Neuron (in vitro differentiated cells): Measurements from ENCODE around the gene MCF2L.

Experiments used
- H2AFZ ChIP-seq: one replicate; pipeline ENCODE4 v1.6.1; 2013; ENCODE audit warnings: low read depth, mild to moderate bottlenecking, inconsistent platforms, low read length, moderate library complexity
- H3K27me3 ChIP-seq: one replicate; pipeline ENCODE4 v1.6.1; 2013; ENCODE audit warnings: low read length; ENCODE audit not compliant: insufficient read depth
- H3K36me3 ChIP-seq: one replicate; pipeline ENCODE4 v1.6.1; 2013; ENCODE audit warnings: low read length; ENCODE audit not compliant: insufficient read depth
- H3K4me1 ChIP-seq: one replicate; pipeline ENCODE4 v1.6.1; 2013; ENCODE audit warnings: low read length; ENCODE audit not compliant: insufficient read depth
- H3K4me3 ChIP-seq: 2 replicates; pipeline ENCODE4 v1.5.1; 2013; ENCODE audit warnings: mild to moderate bottlenecking, low read length, moderate library complexity
- H3K9me3 ChIP-seq: one replicate; pipeline ENCODE4 v1.6.1; 2013; ENCODE audit warnings: low read length

Gene MCF2L

DNA sequence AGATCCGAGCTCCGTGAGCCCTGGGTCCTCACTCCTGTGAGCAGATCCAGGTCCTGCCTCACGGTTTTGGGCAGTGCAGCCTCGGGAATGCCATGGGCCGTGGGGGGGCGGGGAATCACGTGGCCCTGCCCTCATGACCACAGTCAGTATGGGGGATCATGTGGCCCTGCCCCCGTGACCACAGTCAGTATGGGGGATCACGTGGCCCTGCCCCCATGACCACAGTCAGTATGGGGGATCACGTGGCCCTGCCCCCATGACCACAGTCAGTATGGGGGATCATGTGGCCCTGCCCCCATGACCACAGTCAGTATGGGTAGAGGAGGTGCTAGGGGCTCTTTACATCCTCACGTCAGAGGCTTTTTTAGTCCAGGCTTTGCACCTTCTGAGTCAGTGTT, 72.3 kb downstream of the MCF2L start:
- Histone ChIP-seq H3K4me1 (no peaks in the 10 kb centered on the region), H2AFZ (no peak overlapping the region), H3K36me3 (peaks cover 5% of the 10 kb centered on the region), H3K9me3 (no peaks in the 10 kb centered on the region), H3K4me3 (no peak overlapping the region), H3K27me3 (no peaks in the 10 kb centered on the region)

DNA sequence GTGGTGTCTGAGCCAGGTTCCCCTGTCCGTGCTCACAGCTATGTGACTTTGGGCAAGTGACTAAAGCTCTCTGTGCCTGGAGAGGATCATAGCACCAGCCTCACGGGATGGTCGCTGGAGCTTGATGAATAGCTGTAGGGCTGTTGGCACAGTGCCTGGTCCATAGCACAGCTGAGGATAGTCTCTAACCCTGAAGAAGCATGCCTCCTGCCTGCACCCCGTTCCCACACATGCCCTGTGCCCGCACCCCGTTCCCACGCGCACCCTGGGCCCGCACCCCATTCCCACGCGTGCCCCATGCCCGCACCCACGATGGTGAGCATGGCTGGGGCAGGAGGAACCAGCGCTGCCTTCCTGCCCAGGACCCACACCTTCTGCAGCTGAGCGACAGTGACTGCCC, 72.9 kb downstream of the MCF2L start:
- H3K4me3 ChIP-seq, result no peak overlapping the region
- H3K36me3 ChIP-seq, result peaks cover 5% of the 10 kb centered on the region
- H2AFZ ChIP-seq, result no peak overlapping the region
- H3K9me3 ChIP-seq, result no peaks in the 10 kb centered on the region
- no peaks in the 10 kb centered on the region for H3K27me3 ChIP-seq
- no peaks in the 10 kb centered on the region for H3K4me1 ChIP-seq

DNA sequence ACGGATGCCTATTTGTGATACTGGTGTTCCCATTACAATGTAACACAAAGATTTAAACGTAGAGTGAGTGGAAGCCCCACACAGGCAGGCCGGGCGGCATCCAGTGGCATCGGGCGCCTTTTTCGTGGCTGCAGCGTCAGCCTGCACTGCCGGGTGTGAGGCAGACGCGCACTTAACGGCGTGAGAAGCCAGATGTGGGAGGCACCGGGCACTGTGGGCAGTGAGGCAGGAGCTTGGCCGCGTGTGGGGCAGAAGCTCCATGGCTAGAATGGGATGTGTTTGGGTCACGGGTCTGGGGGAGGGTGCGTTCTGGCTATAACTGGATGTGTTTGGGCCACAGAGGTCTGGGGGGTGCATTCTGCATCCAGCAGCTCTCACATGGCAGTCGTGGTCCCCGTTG, 73.4 kb downstream of the MCF2L start:
- Histone ChIP-seq H3K36me3 (peaks cover 5% of the 10 kb centered on the region), H3K4me3 (no peak overlapping the region), H2AFZ (no peak overlapping the region), H3K4me1 (no peaks in the 10 kb centered on the region), H3K9me3 (no peaks in the 10 kb centered on the region), H3K27me3 (no peaks in the 10 kb centered on the region)

DNA sequence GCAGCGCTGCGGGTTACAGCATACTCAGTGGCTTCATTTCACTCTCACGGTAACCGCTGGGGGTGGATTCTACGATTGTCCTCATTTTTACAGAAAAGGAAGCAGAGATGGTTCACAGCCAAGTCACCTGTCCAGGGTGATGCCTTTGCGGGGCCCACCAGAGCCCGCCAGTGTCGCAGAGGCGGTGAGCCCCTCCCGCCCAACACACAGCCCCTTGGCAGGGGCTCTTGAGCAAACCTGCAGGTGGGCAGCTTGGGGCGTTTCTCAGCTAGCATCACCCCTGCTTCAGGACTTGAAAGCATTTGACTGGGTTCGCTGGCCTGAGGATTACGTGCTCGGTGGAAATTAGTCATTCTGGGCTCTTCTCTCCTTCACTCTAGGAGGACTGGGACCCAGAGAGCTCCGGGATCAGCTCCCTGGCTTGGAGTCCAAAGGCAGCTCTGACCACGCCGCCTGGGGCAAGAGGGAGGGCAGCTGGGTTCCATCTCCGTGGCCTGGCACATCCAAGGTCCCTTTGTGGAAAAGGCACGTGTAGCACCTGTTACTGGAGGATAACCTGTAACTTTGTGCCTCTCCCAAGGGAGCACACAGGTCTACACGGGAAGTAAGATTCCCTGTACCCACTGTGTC, 74.1 kb downstream of the MCF2L start:
- no peaks in the 10 kb centered on the region for H3K4me1 ChIP-seq
- no peaks in the 10 kb centered on the region for H3K9me3 ChIP-seq
- peaks cover 5% of the 10 kb centered on the region for H3K36me3 ChIP-seq
- H3K27me3 ChIP-seq, result no peaks in the 10 kb centered on the region
- no peak overlapping the region for H2AFZ ChIP-seq
- H3K4me3 ChIP-seq, result no peak overlapping the region

DNA sequence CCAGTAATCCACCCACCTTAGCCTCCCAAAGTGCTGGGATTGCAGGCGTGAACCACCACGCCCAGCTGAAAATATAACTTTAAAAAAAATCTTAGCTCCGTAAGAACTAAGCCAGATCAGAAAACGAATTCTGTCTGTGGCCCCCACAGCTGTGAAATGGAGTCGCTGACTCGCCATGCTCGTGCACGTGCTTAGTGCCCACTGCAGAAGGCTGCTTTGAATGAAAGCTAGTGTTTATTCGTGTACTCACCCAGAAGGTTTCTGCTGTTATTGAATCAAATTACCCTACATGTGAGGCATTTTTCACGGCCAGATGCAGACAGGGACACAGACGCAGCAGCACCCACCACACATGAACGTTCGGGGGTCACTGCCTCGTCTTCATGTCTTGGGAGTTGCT, 74.9 kb downstream of the MCF2L start:
- Histone ChIP-seq H3K4me3 (no peak overlapping the region), H3K9me3 (no peaks in the 10 kb centered on the region), H3K36me3 (peaks cover 5% of the 10 kb centered on the region), H3K4me1 (no peaks in the 10 kb centered on the region), H3K27me3 (no peaks in the 10 kb centered on the region), H2AFZ (no peak overlapping the region)

DNA sequence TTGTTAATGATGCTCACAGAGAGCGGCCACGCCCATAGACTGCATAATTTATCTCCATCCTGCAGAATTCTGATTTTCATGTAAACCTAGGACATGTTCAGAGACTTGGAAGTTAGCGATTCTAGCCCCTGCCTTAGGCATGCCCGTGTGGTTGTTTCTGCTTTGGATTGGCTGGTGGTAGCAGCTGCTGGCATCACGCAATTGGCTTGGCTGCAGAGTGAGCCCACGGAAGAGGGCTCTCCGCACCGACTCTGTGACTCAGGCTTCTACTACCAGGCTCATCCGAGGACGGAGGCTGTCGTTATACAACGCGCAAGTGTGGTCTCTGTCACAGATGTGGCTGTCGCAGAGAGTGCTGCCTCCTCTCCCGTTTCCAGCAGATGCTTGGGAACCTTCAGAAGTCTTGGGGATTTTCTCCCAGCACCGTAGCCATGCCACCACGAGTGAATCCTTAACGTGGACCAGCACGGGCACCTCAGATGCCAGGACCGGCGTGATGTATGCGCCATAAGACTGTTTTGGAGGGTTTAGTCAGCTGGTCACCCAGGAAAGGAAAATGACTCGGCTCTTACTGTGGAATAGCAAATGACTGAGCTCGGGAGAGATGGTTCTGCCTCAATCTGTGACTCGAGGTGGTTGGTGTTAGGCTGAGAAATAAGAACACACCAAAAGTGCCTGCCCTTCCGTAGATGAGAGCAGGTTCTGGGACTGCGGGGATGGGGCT, 75.5 kb downstream of the MCF2L start:
- no peak overlapping the region for H3K4me3 ChIP-seq
- H3K4me1 ChIP-seq, result no peaks in the 10 kb centered on the region
- no peaks in the 10 kb centered on the region for H3K9me3 ChIP-seq
- peaks cover 5% of the 10 kb centered on the region for H3K36me3 ChIP-seq
- H2AFZ ChIP-seq, result no peak overlapping the region
- no peaks in the 10 kb centered on the region for H3K27me3 ChIP-seq

DNA sequence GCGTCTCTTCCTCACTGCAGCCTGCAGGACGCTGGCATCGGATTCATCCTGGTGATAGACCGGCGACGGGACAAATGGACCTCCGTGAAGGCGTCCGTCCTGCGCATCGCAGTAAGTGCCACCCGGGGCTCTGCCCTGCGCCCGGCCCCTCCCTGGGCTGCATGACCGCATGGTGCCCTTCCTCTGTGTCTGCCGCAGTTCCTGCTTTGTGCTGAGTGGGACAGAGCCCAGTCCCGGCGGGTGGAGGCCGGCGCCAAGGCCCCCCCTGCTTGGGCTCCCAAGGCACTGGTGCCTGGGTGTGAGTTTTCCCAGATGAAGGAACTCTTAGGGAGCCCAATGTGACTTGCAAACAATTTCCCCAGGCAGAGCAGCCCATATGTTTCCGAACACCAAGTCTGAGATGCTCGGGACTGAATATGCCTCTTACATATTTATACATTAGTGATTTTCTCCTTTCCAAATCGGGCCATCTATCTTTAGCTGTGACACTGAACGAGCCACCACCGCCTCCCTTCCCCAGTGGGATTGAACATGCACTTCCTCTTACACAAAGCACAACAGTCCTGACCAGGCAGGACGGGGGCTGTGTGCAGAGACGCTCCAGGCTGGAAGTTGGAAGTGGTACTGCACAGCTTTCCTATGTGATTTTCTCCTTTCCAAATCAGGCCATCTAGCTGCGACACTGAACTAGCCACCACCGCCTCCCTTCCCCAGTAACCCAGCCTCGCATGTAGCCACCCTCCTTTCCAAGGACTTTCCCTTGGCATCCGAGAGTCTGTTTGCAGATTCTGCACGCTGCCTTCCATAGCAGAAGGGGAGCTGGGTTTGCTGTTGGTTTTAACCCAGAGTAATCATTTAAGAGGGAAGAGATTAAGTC, 76.5 kb downstream of the MCF2L start:
- H3K4me1 ChIP-seq, result no peaks in the 10 kb centered on the region
- H3K4me3 ChIP-seq, result no peak overlapping the region
- no peak overlapping the region for H2AFZ ChIP-seq
- no peaks in the 10 kb centered on the region for H3K27me3 ChIP-seq
- H3K36me3 ChIP-seq, result peaks cover 5% of the 10 kb centered on the region
- H3K9me3 ChIP-seq, result no peaks in the 10 kb centered on the region

DNA sequence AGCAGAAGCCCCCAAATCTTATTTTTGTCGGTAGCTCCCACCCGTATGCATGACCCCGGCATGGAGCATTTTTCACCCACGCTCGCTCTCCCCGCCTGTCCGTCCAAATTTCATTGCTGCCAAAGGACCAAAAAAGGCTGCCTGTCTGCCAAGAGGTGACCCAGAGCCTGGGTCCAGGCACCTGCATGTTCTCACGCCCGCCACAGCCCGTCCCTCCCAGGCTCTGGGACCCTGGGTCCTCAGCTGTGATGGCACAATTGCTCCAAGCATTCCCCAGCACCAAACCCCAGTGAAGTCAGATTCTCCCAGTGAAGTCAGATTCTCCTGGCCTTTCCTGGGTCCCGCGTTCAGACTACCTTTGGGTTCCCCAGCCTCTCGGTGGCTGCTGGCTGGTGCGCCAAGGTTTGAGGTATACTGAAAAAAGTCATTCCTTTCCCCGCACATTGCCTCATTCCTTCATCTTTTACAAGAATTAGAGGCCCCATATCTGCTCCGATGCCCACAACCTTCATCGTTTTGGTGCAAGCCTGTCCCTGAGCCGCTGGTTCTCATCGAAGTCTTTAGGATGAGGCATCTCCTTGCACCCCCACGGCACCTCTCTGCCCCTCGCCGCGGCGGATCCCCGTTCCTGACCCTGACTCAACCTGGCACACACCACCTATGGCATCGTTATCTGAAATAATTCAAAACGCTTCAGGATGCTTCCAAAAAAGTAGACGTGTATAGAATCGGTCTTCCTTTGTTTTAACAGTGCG, 77.3 kb downstream of the MCF2L start:
- Histone ChIP-seq H3K27me3 (no peaks in the 10 kb centered on the region), H2AFZ (no peak overlapping the region), H3K4me3 (no peak overlapping the region), H3K4me1 (no peaks in the 10 kb centered on the region), H3K9me3 (no peaks in the 10 kb centered on the region), H3K36me3 (peaks cover 5% of the 10 kb centered on the region)

DNA sequence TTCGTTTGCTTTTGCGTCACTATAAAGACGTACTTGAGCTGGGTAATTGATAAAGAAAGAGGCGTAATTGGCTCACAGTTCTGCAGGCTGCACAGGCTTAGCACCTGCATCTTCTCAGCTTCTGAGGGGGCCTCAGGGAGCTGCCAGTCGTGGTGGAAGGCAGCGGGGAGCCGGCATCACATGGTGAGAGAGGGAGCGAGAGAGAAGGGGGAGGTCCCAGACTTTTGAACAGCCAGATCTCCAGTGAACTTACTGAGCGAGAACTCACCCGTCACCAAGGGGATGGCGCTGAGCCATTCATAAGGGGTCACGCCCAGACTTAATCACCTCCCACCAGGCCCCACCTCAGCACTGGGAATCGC, 77.8 kb downstream of the MCF2L start:
- H3K4me3 ChIP-seq, result no peak overlapping the region
- no peak overlapping the region for H2AFZ ChIP-seq
- no peaks in the 10 kb centered on the region for H3K27me3 ChIP-seq

DNA sequence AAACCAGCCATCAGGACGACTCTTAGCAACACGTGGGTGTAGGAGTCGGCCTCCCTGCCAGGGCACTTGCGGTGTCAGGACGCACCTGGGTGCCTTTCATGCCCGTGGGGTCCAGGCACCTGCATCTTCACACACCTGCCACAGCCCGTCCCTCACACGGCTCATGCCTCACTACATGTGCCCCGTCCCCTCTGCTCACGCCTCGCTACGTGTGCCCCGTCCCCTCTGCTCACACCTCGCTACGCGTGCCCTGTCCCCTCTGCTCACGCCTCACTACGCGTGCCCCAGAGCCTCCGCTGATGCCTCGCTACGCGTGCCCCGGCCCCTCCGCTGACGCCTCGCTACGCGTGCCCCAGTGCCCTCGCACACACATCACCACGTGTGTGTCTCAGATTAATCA, 78.6 kb downstream of the MCF2L start:
- Histone ChIP-seq H3K4me3 (no peak overlapping the region), H3K9me3 (no peaks in the 10 kb centered on the region), H2AFZ (no peak overlapping the region), H3K27me3 (no peaks in the 10 kb centered on the region), H3K4me1 (no peaks in the 10 kb centered on the region), H3K36me3 (peaks cover 5% of the 10 kb centered on the region)

More for the DNA sequence above, 77.8 kb downstream of the MCF2L start:
- Histone ChIP-seq H3K36me3 (peaks cover 5% of the 10 kb centered on the region), H3K9me3 (no peaks in the 10 kb centered on the region), H3K4me1 (no peaks in the 10 kb centered on the region)

DNA sequence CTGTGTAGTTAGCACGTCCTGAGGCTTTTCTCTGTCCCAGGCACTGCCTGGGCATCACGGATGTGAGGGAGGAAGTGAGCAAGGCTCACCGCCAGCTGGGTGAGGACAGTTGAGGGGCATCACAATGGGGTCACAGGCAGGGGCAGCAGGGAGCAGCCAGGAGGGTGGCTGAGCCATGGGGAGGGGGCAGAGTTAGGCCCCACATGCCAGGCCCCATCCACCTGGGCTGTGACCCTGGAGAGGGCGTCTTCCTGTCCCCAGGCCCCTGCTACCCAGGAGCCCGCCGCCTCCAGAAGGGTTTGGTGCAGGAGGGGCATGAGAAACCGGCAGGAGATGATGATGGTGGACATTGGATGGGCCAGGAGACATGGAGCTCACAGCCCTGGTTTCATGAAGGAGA, 79.8 kb downstream of the MCF2L start:
- Histone ChIP-seq H3K4me3 (no peak overlapping the region), H3K9me3 (no peaks in the 10 kb centered on the region), H3K36me3 (peaks cover 5% of the 10 kb centered on the region), H3K4me1 (no peaks in the 10 kb centered on the region), H3K27me3 (no peaks in the 10 kb centered on the region), H2AFZ (no peak overlapping the region)

DNA sequence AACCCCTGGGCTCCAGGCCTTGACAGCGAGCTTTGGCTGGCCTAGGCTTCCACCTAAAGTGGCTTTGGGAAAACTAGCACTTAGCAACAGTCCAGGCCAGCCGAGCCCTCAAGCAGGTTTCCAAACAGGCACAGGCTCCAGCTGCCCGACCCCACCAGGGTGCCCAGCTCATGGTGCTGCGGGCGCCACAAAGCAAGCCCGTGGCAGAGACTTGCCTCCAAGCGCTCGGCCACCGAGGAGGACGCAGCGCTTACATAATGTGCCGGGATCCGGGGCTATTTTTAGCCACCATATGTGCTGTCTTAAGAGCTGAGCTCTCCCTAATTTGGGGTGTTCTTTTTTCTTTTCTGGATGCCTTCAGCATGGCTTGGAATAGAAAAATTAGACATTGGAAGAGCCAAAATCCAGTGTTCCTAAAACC, 80.5 kb downstream of the MCF2L start:
- Histone ChIP-seq H3K9me3 (no peaks in the 10 kb centered on the region), H2AFZ (no peak overlapping the region), H3K4me1 (no peaks in the 10 kb centered on the region), H3K4me3 (no peak overlapping the region), H3K36me3 (peaks cover 5% of the 10 kb centered on the region), H3K27me3 (no peaks in the 10 kb centered on the region)

DNA sequence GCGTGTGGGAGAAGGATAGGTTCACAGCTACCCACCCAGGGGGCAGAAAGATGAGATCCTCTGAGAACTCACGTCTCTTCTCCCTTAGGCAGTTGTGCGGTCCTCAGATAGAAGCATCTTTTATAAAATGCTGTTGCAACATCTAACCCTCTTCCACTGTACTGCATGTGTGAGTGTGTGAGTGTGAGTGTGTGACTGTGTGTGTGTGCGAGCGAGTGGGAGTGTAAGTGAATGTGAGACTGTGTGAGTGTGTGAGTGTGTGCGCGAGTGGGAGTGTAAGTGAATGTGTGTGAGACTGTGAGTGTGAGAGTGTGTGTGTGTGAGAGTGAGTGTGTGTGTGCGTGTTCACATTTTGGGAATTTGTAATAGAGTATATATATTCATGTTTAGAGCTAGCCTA, 81.0 kb downstream of the MCF2L start:
- Histone ChIP-seq H2AFZ (no peak overlapping the region), H3K27me3 (no peaks in the 10 kb centered on the region), H3K4me3 (no peak overlapping the region), H3K4me1 (no peaks in the 10 kb centered on the region), H3K36me3 (peaks cover 5% of the 10 kb centered on the region), H3K9me3 (no peaks in the 10 kb centered on the region)
